ENCODE data around the gene IRX5. TPM values are rescaled to one million over a fixed set of nuclear protein-coding genes. Genes with fewer than 3 reads are reported as not detected.

The IRX5 gene
- total and polyA plus RNA-seq, 2 of the 8 experiments (the other 6 are each of a cell fraction or from before 2014, with no cell fraction given), result 0.48 to 0.56 TPM

DNA sequence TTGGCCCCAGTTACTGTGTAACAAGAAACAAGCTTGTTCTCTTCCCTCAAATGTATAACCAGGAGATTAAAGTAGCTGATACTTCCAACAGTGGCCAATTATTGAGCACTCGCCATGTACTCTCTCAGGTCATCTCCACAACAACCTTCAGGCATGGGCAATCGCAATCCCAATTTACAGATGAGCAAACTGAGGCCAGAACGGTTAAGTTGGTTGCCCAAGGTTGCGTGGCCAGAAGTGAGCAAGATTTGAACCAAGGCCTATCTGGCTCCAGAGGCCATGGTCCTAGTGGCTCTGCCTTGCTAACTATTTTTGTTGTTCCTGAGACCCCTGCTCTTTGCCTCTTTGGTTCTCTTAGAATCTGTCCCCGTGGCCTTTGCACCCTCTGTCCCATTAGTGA is 33.6 kb downstream of the IRX5 start:
- Histone ChIP-seq H4K5ac (ENCODE audit: insufficient read length, low read depth, low read length) (no peak overlapping the region), H3K36me3 (ENCODE audit: control insufficient read depth in 2 of 4, insufficient read depth in 4 of 4, low read length in 3 of 4) (no peaks in the 10 kb centered on the region), H3K4ac (replicated peaks; ENCODE audit: insufficient read length, low read depth, low read length) (no peak overlapping the region), H3K4me1 (replicated peaks in 1 of 4; ENCODE audit: control insufficient read depth in 3 of 4, insufficient read depth in 4 of 4, low read length in 3 of 4) (no peaks in the 10 kb centered on the region), H3K56ac (replicated peaks; ENCODE audit: insufficient read length, low read depth, low read length) (no peak overlapping the region), H3K27me3 (replicated peaks in 1 of 4; ENCODE audit: control insufficient read depth in 3 of 4, extremely low read depth in 1 of 4, insufficient read depth in 3 of 4, low read length in 3 of 4) (no peaks in the 10 kb centered on the region), H2BK12ac (ENCODE audit: low read depth, low read length) (no peak overlapping the region), H3K23ac (ENCODE audit: insufficient read length) (no peak overlapping the region), H2BK5ac (ENCODE audit: low read depth, low read length) (no peak overlapping the region), H3K14ac (ENCODE audit: insufficient read length) (no peak overlapping the region), H3K9me3 (ENCODE audit: insufficient read depth in 2 of 2, low read depth in 1 of 2, low read length in 1 of 2) (no peaks in the 10 kb centered on the region), H2BK120ac (replicated peaks; ENCODE audit: low read depth, low read length) (no peak overlapping the region), H4K91ac (replicated peaks; ENCODE audit: insufficient read length, low read length) (no peak overlapping the region), H3K4me2 (ENCODE audit: insufficient read depth in 1 of 2, low read depth in 2 of 2, low read length in 2 of 2) (no peak overlapping the region), H3K79me1 (ENCODE audit: low read depth, low read length) (no peaks in the 10 kb centered on the region), H3K9ac (replicated peaks in 1 of 4; ENCODE audit: extremely low read depth in 1 of 4, low read depth in 3 of 4, low read length in 3 of 4) (no peak overlapping the region), H2AK5ac (ENCODE audit: low read depth, low read length) (no peak overlapping the region), H4K20me1 (replicated peaks in 1 of 2; ENCODE audit: control insufficient read depth in 1 of 2, insufficient read depth in 2 of 2, low read length in 2 of 2) (no peaks in the 10 kb centered on the region), H2BK20ac (ENCODE audit: low read length) (no peak overlapping the region), H2BK15ac (ENCODE audit: low read length) (no peak overlapping the region), H3K27ac (ENCODE audit: low read depth, low read length) (no peak overlapping the region), H3K23me2 (ENCODE audit: low read depth, low read length) (peaks cover 4% of the 10 kb centered on the region; the same call in 1 of the 2 replicates), H2AFZ (ENCODE audit: low read length) (no peak overlapping the region), H3K79me2 (ENCODE audit: control insufficient read depth in 1 of 2, insufficient read depth in 2 of 2, low read length in 2 of 2) (no peaks in the 10 kb centered on the region), H3K18ac (ENCODE audit: extremely low read depth, low read length) (no peak overlapping the region), H3K4me3 (ENCODE audit: extremely low read depth in 1 of 4, insufficient read depth in 2 of 4, low read depth in 3 of 4, low read length in 4 of 4) (no peak overlapping the region), H4K8ac (ENCODE audit: extremely low read depth, insufficient read depth, low read length) (no peak overlapping the region)
- WGBS, 2 experiments (ENCODE audit: extremely low coverage in 1 of 2, insufficient coverage in 1 of 2, insufficient read length in 1 of 2, insufficient replicate concordance in 2 of 2, low coverage in 1 of 2, low lambda C conversion rate in 2 of 2, missing lambda C conversion rate in 1 of 2), result 96% methylated on average over 5 of the region's 5 CpGs; no CpG with 5 or more reads in 1 of the 2 experiments
- ChIA-PET CTCF (ENCODE audit: partially characterized antibody) (interaction anchor here (0.6 to 1.2 kb wide), 2 partner anchors 71 to 1018 kb away, joined by 3 to 4 read pairs; no protein-coding TSS in a partner anchor), POLR2A (ENCODE audit: partially characterized antibody) (no interaction called here)
- DNase-seq (ENCODE audit: low read depth in 1 of 2, low spot score in 2 of 2) (no peak), FAIRE-seq (no peak)
- TF ChIP-seq RFX5 (IDR thresholded peaks at IDR 0.05; ENCODE audit: borderline replicate concordance, low read depth, low read length), result no peak
- no peak for TF ChIP-seq TAF1 (IDR thresholded peaks at IDR 0.05; ENCODE audit: low read depth, low read length)
- TF ChIP-seq, protein P1, sequence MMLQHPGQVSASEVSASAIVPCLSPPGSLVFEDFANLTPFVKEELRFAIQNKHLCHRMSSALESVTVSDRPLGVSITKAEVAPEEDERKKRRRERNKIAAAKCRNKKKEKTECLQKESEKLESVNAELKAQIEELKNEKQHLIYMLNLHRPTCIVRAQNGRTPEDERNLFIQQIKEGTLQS (IDR thresholded peaks at IDR 0.05; ENCODE audit: insufficient read depth, low read depth, low read length), result no peak
- no peak for TF ChIP-seq HDAC2 (IDR thresholded peaks at IDR 0.05; ENCODE audit: borderline replicate concordance in 1 of 2, low read depth in 2 of 2, low read length in 2 of 2)
- no peak for TF ChIP-seq RAD21 (IDR thresholded peaks at IDR 0.05 in 1 of 2, conservative IDR thresholded peaks at IDR 0.05 in 1 of 2; ENCODE audit: low read depth in 2 of 2, low read length in 2 of 2)

Measured in H1 (cell line).